ENCODE data around the gene IL17F.

DNA sequence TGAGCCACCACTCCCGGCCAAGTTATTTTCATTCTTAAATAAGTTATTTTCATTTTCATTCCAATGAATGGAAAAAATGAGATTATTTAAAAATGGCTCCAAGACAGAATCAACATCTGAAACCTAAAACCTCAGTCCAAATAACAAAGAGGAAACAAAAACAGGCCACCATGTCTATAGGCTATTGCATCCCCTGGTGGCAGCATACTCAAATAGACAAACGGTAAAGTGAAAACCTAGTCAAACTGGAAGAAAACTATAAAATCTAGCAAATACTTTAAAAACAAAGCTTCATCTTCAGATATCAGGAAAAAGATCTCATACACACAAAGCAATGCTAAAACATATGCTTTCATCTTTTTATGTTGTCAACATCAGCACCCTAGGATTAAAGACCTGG is 37.2 kb downstream of the IL17F start:
- TF ChIP-seq, protein P1, sequence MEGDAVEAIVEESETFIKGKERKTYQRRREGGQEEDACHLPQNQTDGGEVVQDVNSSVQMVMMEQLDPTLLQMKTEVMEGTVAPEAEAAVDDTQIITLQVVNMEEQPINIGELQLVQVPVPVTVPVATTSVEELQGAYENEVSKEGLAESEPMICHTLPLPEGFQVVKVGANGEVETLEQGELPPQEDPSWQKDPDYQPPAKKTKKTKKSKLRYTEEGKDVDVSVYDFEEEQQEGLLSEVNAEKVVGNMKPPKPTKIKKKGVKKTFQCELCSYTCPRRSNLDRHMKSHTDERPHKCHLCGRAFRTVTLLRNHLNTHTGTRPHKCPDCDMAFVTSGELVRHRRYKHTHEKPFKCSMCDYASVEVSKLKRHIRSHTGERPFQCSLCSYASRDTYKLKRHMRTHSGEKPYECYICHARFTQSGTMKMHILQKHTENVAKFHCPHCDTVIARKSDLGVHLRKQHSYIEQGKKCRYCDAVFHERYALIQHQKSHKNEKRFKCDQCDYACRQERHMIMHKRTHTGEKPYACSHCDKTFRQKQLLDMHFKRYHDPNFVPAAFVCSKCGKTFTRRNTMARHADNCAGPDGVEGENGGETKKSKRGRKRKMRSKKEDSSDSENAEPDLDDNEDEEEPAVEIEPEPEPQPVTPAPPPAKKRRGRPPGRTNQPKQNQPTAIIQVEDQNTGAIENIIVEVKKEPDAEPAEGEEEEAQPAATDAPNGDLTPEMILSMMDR (conservative IDR thresholded peaks at IDR 0.05 in 1 of 2, IDR thresholded peaks at IDR 0.05 in 1 of 2; ENCODE audit: low read depth in 1 of 2, low read length in 2 of 2) = no peak
- TF ChIP-seq EZH2 (IDR thresholded peaks at IDR 0.05; ENCODE audit: low read length, missing control alignments) = no peak
